Testis (tissue), 2 donors: ENCODE results near the gene SDHA.

ENCODE experiments used
- CTCF ChIP-seq, 3 experiments: fragments of 450-650 bp in 2 of 3; fragments of 200-600 bp in 1 of 3; sonication (generic) in 1 of 3; IDR thresholded peaks; one replicate each; pipeline ENCODE4 v1.5.1; 2016 to 2019; ENCODE audit warnings: antibody characterized with exemption in 3 of 3, mild to moderate bottlenecking in 2 of 3, moderate library complexity in 1 of 3
- POLR2A ChIP-seq: fragments of 450-650 bp; IDR thresholded peaks from one replicate; pipeline ENCODE4 v1.6.1; 2017; ENCODE audit warnings: antibody characterized with exemption, mild to moderate bottlenecking, moderate library complexity

DNA sequence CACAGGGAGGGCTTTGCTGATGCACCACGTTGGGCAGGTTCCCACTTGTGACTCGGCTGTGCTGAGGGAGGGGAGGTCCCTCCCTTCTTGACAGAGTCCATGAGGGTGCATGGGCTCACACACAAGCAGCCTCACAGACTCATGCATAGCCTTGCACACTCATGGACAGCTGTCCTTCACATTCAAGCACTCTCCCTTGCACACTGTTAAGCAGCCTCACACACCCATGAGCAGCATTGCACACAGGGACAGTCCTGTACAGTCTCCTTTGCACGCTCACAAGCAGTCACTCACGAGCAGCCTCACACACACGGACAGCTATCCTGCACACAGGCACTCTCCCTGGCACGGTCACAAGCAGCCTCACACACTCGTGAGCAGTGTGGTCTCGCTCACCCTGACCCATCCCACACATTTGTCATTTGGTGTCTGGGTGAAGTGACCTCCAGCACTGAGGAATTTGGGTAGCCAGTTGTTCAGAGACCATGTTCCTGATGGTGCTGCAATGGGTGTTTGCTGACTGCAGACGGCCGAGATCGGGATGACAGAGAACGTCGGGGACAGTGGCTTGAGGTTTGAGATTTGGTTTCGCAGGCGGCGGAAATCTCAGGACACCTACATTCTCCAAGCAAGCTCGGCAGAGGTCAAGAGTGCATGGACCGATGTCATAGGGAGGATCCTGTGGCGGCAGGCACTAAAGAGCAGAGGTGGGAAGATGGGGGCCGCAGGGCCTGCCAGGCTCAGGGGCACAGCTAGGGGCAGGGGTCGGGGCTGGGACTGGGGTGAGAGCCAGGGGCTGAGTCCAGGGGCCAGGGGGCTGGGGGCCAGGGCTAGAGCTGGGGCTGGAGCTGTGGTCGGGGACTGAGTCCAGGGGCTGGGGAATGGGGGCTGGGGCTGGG lies 44.5 kb upstream of the SDHA start:
- TF ChIP-seq POLR2A: no peak
- no peak for TF ChIP-seq CTCF (IDR thresholded peaks at IDR 0.05)
